Adipocyte (in vitro differentiated cells): ENCODE measurements around the gene WDFY4.

Experiments used
- DNase-seq: peaks from one replicate; pipeline ENCODE4 v3.0.0-alpha.2; 2015; ENCODE audit warnings: low read depth
- H3K27me3 ChIP-seq: replicated peaks from 2 replicates; pipeline ENCODE4 v1.7.0; 2013; ENCODE audit warnings: mild to moderate bottlenecking, low read length, moderate library complexity; ENCODE audit not compliant: control insufficient read depth, insufficient read depth
- H3K36me3 ChIP-seq: 2 replicates; pipeline ENCODE4 v1.7.0; 2013; ENCODE audit warnings: low read length, mild to moderate bottlenecking, moderate library complexity; ENCODE audit not compliant: control insufficient read depth, insufficient read depth, severe bottlenecking
- H3K4me1 ChIP-seq: 2 replicates; pipeline ENCODE4 v1.7.0; 2013; ENCODE audit warnings: mild to moderate bottlenecking, low read length, moderate library complexity; ENCODE audit not compliant: control insufficient read depth, insufficient read depth
- H3K4me3 ChIP-seq: 2 replicates; pipeline ENCODE4 v1.7.0; 2013; ENCODE audit warnings: mild to moderate bottlenecking, low read length, moderate library complexity
- H3K9ac ChIP-seq: 2 replicates; pipeline ENCODE4 v1.7.0; 2013; ENCODE audit warnings: mild to moderate bottlenecking, low read length, moderate library complexity
- H3K9me3 ChIP-seq: 2 replicates; pipeline ENCODE4 v1.7.0; 2013; ENCODE audit warnings: mild to moderate bottlenecking, low read length, moderate library complexity; ENCODE audit not compliant: control insufficient read depth

Gene WDFY4

GRCh38 chr10:48657416-48657815 lies 27.3 kb upstream of the WDFY4 start:
- H3K4me3 ChIP-seq, result no peak overlapping the region
- no peaks in the 10 kb centered on the region for H3K27me3 ChIP-seq
- H3K9ac ChIP-seq, result no peak overlapping the region
- no peak for DNase-seq
- H3K9me3 ChIP-seq, result no peaks in the 10 kb centered on the region
- H3K36me3 ChIP-seq, result no peaks in the 10 kb centered on the region
- peaks cover 11% of the 10 kb centered on the region for H3K4me1 ChIP-seq

- Histone ChIP-seq H3K9ac (no peak overlapping the region), H3K27me3 (no peaks in the 10 kb centered on the region), H3K36me3 (no peaks in the 10 kb centered on the region), H3K4me3 (no peak overlapping the region), H3K9me3 (no peaks in the 10 kb centered on the region), H3K4me1 (peaks cover 11% of the 10 kb centered on the region)
- DNase-seq, result peak; percentile 87
Observed at GRCh38 chr10:48658243-48658974, 26.3 kb upstream of the WDFY4 start.

GRCh38 chr10:48658975-48659269 lies 25.8 kb upstream of the WDFY4 start:
- H3K27me3 ChIP-seq, result no peaks in the 10 kb centered on the region
- no peaks in the 10 kb centered on the region for H3K9me3 ChIP-seq
- no peak overlapping the region for H3K4me3 ChIP-seq
- H3K4me1 ChIP-seq, result peaks cover 11% of the 10 kb centered on the region
- H3K36me3 ChIP-seq, result no peaks in the 10 kb centered on the region
- no peak for DNase-seq
- no peak overlapping the region for H3K9ac ChIP-seq

- Histone ChIP-seq H3K9me3 (peaks cover 4% of the 10 kb centered on the region), H3K9ac (no peak overlapping the region), H3K27me3 (no peaks in the 10 kb centered on the region), H3K4me1 (peaks cover 11% of the 10 kb centered on the region), H3K4me3 (no peak overlapping the region), H3K36me3 (no peaks in the 10 kb centered on the region)
- peak; percentile 10 for DNase-seq
Observed at GRCh38 chr10:48659790-48660189, 24.9 kb upstream of the WDFY4 start.

GRCh38 chr10:48661441-48661840 lies 23.2 kb upstream of the WDFY4 start:
- H3K9ac ChIP-seq, result no peak overlapping the region
- H3K27me3 ChIP-seq, result no peaks in the 10 kb centered on the region
- H3K36me3 ChIP-seq, result no peaks in the 10 kb centered on the region
- no peak for DNase-seq
- H3K9me3 ChIP-seq, result peaks cover 16% of the 10 kb centered on the region
- H3K4me1 ChIP-seq, result peaks cover 3% of the 10 kb centered on the region
- H3K4me3 ChIP-seq, result no peak overlapping the region

- Histone ChIP-seq H3K9ac (no peak overlapping the region), H3K9me3 (peaks cover 16% of the 10 kb centered on the region), H3K4me3 (no peak overlapping the region), H3K4me1 (no peaks in the 10 kb centered on the region), H3K36me3 (no peaks in the 10 kb centered on the region), H3K27me3 (peaks cover 5% of the 10 kb centered on the region)
- no peak for DNase-seq
Observed at GRCh38 chr10:48667960-48668590, 16.6 kb upstream of the WDFY4 start.

- Histone ChIP-seq H3K36me3 (no peaks in the 10 kb centered on the region), H3K4me3 (no peak overlapping the region), H3K9me3 (peaks cover under 1% of the 10 kb centered on the region), H3K9ac (no peak overlapping the region), H3K4me1 (no peaks in the 10 kb centered on the region), H3K27me3 (peaks cover 6% of the 10 kb centered on the region)
- no peak for DNase-seq
Observed at GRCh38 chr10:48670978-48671913, 13.4 kb upstream of the WDFY4 start.

GRCh38 chr10:48671914-48672595 lies 12.6 kb upstream of the WDFY4 start:
- H3K4me1 ChIP-seq, result no peaks in the 10 kb centered on the region
- H3K9me3 ChIP-seq, result no peaks in the 10 kb centered on the region
- H3K4me3 ChIP-seq, result no peak overlapping the region
- H3K36me3 ChIP-seq, result no peaks in the 10 kb centered on the region
- H3K9ac ChIP-seq, result no peak overlapping the region
- DNase-seq, result no peak
- peaks cover 6% of the 10 kb centered on the region for H3K27me3 ChIP-seq

GRCh38 chr10:48672596-48673265 lies 11.9 kb upstream of the WDFY4 start:
- Histone ChIP-seq H3K9ac (no peak overlapping the region), H3K4me1 (no peaks in the 10 kb centered on the region), H3K36me3 (no peaks in the 10 kb centered on the region), H3K4me3 (no peak overlapping the region), H3K9me3 (peaks cover 4% of the 10 kb centered on the region), H3K27me3 (peaks cover 6% of the 10 kb centered on the region)
- DNase-seq, result no peak

- H3K27me3 ChIP-seq, result peaks cover 5% of the 10 kb centered on the region
- no peaks in the 10 kb centered on the region for H3K36me3 ChIP-seq
- no peak for DNase-seq
- H3K9me3 ChIP-seq, result peaks cover 27% of the 10 kb centered on the region
- no peaks in the 10 kb centered on the region for H3K4me1 ChIP-seq
- no peak overlapping the region for H3K9ac ChIP-seq
- H3K4me3 ChIP-seq, result no peak overlapping the region
Observed at GRCh38 chr10:48677625-48678024, 7.0 kb upstream of the WDFY4 start.
